Stimulated activated CD4-positive, alpha-beta T cell treated with anti-CD3 and anti-CD28 coated beads, Interleukin-15, amount 100 ng/mL, for 1 hour (primary cell): Measurements from ENCODE around the gene SBNO2.
A peak's percentile ranks its signal among the peaks of the same experiment; 100 is the strongest.
"Not testable (repeated sequence)": the region's sequence is repeated elsewhere in the genome, so short reads cannot be mapped to it uniquely, and the experiment has no call there.

Experiments
- DNase-seq, 2 donors: peaks; one replicate each; pipeline ENCODE4 v3.0.0-alpha.2; 2020; ENCODE audit warnings: low read depth in 1 of 2, low spot score in 1 of 2

SBNO2 gene

DNA sequence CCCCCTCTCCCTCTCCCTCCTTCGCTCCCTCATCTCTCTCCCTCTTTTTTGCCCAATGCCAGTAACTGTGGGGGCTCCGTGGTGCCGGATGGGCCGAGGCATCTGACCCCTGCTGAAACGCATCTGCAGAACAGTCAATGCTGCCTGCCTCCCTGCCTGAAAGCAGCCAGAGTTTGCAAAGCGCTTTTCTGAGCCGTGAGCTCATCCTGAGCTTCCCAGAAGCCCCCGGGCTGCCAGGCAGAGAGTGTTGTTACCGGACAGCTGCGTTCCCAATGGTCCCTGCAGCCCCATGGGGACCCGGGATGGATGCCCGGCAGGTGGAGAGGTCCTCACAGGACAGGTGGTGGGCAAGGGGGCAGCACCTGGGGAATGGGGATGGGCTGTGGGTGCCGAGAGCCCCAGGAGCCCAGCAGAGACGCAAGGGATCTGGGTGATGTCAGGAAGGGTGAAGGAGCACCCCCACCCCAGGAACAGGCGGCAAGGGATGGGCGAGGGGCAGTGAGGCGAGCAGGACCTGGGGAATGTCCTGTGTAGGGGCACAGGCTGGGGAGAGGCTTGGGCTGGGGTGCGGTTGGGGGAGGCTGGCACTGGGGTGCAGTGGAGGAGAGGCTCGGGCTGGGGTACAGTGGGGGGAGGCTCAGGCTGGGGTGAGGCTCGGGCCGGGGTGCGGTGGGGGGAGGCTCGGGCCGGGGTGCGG is 37.3 kb downstream of the SBNO2 start:
- no peak for DNase-seq

DNA sequence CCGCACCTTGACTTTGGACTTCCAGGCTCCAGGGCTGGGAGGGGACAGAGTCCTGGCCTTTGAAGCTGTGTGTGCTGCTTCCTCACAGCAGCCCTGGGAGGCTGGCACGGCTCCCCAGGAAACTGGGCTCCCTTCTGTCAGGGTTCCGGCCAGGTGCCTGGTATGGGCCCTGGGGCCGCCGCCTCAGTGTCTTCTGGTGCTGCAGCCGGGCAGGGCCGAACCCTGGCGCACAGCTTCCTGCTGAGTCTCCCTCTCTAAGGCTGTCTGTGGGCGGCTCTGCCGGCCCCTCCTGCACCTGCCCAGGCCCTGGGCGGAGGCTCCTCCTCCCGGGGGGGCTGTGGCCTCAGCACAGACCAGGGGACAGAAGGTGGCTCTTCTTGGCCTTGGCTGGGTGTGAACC is 37.9 kb downstream of the SBNO2 start:
- DNase-seq, result no peak

DNA sequence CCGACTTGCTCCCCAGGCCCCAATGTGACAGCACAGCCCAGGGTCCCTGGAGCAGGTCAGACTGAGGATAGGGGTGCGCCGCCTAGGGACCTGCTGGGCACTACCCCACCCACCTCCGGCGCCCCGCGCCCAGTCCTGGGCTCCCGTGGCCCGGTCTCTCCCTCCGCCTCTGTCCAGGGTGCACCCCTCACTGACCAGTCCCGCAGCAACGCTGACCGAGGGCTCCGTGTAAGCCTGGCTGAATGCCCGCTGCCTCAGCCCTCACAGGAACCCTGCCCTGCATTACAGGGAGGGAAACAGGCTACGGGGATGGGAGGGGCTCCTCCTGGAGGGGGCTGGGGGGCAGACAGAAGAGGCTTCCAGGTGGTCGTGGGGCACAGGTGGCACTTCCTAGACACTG is 38.6 kb downstream of the SBNO2 start:
- no peak for DNase-seq

DNA sequence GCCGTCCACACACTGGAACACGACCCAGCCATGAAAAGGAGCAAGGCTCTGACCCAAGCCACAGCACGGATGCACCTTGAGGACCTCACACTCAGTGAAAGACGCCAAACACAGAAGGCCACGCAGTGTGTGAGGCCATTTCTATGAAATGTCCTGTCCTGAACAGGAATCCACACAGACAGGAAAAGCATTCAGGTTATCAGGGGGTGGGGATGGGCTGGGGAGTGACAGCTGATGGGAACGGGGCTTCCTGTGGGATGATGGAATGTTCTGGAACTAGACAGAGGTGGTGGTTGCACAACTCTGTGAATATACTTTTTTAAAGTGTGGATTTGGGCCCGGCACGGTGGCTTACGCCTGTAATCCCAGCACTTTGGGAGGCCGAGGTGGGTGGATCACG is 39.6 kb downstream of the SBNO2 start:
- no peak for DNase-seq

DNA sequence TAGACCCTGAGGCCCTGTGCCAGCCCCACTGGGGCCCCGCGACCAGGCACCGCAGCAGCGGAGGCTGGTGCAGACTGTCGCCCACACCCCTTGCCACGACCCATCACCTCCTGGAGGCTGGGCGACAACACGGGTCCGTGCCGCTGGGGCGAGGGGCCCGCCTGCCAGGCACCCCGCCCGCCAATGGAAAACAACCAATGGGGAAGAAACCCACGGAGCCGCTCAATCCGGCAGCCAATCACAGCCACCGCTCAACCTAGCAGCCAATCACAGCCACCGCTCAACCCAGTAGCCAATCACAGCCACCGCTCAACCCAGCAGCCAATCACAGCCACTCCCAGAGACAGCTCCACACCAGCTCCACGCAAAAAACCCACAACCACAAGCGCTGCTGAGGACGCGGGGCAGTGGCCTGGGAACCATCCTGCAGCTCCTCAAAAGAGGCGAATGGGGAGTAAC is 40.6 kb downstream of the SBNO2 start:
- DNase-seq, result peak; percentile 56 to 61

DNA sequence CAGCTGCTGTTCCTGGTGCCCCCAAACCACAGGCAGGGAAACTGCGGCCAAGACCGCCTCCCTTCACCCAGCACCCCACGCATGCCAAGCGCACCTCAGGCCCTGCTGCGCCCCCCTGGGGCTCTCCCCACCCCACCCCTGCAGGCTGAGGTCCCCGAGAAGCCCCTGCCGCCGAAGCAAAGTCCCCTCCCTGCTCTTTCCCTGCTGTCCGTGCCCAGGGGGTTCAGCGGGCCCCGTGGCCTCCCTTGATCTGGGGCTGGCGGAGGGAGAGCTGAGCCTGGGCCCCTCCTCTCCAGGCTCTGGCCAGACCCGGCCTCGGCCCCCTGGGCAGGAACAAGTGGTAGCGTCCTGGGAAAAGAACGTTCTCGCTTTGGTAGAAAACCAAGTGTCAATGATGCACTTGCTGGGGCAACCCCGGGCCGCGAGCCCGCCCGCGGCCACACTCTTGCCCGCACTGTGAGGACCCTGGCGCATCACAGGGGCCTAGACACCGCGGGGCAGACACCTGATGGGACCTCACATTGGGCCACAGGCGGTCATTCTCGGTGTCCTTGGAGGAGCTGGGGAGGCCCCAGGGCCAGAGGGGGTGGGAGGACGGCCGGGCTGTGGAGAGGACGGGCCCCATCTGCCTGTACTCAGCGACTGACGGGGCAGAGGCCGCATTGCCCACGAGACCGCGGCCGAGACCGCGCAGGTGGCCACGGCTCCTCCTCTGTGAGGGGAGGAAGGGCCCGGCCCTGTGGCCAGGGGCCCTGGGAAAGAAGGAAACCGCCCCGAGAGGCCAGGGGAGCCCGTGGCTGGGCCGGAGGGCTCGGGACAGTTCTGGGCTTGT is 41.3 kb downstream of the SBNO2 start:
- peak in 1 of 2 donors; percentile 9 for DNase-seq

DNA sequence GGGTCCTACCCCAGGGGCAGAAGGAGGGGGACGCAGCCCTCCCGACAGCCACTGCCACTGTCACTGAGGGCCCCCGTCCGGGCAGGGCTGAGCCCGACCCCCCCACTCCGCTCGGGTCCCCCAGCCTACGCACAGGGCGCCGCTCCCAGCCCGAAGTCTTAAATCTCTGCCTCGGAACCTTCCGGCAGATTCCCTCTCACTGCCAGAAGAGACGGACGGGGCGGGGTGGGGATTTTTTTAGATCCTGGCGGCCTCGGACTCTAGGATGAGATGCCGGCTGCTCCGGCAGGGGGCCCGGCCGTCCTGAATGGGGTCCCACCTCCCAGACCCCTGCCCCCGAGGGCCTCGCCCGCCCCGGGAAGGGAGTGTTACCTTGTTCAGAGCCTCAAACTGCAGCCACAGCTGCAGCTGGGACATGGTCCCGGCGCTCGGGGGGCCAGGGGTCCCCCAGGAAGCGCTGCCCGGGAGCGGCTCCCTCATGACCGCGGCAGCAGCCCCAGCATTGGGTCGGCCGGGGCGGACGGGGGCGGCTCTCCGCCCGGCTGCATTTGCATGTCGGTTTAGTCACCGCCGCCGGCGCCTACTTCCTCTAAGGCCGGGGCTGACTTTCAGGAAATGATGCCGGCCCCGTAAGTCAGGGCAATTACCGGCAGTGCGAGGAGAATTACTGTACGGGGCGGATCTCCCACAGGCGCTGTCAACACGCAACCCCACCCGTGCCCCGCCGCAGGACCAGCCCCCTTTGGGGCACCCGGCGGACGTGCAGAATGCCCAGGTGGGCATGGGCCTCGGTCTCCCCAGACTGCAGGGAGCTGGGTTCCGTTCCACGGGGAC is 42.1 kb downstream of the SBNO2 start:
- DNase-seq, result peak; percentile 73 to 80

DNA sequence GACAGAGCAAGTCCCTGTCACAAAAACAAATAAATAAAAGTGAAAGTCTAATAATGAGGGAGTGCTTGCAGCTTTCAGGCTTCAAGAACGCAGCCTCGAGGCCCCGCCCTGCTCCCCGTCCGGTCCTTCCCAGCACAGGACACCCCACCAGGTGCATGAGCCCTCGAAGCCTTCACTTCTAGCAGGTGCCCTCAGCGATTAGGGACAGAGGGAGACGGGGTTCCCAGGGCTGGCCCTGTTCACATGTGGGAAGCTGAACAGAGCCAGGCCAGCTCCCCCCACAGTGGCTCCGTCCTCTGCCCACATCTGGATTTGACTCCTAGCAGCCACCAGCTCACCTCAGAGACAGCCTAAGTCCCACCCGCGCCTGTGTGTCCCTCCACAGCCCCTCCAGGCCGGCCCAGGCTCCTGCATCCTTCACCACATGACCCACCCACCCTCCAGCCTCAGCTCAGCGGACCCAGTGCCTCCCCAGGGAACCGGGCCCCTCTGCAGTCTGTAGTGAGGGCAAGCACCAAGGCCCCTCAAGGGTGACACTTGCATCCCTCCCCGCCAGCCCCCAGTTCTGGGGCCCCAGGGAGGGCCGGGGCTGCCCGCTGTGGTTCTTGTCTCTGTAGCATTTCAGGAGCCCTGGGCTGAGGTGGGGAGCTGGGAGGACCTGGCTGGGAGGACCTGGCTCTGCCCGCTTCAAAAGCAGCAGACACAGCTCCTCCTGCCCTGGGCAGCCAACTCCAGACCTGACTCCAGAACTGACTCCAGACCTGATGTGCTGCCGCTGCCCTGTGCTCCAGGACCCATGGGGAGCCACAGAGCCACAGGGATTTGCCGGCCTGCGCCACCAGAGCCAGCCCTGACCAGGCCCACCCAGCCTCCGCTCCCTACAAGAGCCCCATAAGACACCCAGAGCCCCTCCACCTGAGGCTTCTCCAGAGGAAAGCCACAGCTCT is 43.0 kb downstream of the SBNO2 start:
- peak in 1 of 2 donors; percentile 54 for DNase-seq

DNA sequence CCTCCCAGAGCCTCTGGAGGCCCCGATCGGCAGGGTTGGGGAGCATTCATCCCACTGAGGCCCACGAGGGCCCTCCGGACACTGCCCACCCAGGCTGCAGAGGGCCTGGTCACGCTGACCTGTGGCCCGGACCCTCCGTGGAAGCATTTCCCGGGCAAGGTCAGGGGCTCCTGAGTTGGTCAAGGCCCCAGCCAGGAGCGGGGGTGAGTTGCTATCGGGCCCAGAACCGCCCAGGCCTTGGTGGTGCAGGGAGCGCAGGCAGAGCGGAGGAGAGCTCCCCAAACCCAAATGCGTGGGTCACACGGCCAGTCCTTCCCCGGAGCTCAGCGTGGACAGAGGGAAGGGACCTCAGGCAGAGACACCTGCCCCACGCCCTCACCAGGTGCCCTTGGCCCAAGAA is 44.5 kb downstream of the SBNO2 start:
- DNase-seq, result no peak

DNA sequence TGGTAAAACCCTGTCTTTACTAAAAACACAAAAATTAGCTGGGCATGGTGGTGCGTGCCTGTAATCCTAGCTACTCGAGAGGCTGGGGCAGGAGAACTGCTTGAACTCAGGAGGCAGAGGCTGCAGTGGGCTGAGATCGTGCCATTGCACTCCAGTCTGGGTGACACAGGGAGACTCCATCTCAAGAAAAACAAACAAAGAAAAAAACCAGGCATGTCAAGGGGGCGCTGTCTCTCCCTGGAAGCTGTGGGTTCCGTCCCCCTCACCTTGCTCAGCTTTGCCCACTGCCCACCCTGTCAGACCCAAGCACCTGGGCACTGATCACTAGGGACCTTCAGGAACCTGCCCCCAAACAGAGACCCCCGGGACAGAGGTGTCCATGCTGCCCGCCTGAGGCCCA is 45.0 kb downstream of the SBNO2 start:
- DNase-seq, result not testable (repeated sequence)

DNA sequence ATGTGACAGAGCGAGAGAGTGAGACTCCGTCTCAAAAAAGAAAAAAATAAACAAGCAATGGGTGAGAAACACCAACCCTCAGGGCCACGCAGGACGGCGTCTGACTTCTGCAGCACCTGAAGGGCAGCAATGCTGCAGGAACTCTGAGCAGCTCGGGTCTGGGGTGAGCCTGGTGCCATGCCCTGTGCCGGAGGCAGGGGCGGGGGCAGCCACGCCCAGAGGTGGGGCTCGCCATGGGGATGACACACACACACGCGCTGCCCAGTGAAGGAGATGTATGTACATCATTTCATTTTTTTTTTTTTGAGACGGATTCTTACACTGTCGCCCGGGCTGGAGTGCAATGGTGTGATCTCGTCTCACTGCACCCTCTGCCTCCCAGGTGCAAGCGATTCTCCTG is 46.0 kb downstream of the SBNO2 start:
- DNase-seq, result no peak

DNA sequence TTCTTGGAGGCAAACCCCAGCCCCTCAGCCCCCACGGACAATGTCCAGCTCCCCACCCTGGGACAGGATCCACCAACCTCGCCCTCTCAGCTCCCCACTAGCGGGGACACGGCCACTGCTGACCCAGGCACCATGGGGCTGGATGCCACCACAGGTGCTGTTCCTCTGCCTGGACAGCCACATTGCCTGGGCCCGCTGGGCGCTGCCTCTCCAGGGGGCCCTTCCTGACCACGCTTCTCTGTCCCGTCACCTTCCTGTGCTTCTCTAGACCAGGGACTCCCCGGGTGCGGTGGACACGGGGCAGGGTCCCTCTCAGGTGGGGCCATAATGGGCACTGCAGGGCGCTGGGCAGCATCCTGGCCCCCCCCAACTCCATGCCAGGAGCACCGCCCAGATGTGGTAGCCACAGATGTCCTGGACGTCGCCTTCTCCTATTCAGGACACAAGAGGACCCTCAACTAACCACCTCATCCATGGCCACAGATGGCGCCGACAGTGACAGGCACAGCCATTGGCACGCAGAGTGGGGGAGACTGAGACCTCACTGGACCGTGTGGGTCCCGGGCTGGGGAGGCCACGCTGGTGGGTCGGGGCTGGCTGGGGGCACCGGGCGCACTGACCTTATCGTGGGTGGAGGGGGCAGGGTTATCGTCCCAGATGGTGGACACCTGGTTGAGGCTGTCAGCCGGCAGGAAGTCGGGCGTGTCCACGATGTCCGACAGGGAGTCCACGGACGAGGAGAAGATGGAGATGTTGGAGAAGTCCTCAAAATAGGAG is 46.9 kb downstream of the SBNO2 start:
- DNase-seq, result no peak

DNA sequence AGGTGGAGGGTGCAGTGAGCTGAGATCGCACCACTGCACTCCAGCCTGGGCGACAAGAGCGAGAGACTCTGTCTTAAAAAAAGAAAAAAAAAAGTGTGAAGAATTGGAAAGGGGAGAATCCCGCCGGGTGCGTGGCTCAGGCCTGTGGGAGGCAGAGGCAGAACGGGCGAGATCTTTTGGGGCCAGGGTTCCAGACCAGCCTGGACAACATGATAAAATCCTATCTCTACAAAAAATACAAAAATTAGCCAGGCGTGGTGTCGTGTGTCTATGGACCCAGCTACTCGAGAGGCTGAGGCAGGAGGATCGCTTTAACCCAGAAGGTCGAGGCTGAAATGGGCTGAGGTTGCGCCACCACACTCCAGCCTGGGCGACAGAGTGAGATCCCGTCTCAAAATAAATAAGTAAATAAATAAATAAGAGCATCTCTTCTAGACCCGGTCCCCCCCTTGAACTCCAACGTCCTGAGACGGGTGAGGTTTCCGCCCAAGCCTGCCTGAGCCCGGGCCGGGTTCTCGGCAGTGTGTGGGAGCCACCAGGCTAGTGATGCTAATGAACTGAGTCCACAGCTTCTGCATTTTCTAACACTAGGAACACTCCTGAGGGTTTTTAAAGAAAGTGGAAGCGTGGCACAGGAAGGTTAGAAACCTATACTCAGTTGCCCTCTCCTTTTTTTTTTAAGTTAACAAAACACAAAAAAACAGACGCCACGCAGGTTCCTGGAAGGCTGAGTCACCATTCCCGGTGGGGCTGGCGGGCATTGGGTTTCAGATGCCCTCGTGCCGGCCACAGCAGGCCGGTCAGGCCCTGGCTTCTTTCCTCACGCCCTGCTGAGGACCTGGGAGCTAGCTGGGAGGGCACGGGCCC is 48.2 kb downstream of the SBNO2 start:
- DNase-seq, result no peak

DNA sequence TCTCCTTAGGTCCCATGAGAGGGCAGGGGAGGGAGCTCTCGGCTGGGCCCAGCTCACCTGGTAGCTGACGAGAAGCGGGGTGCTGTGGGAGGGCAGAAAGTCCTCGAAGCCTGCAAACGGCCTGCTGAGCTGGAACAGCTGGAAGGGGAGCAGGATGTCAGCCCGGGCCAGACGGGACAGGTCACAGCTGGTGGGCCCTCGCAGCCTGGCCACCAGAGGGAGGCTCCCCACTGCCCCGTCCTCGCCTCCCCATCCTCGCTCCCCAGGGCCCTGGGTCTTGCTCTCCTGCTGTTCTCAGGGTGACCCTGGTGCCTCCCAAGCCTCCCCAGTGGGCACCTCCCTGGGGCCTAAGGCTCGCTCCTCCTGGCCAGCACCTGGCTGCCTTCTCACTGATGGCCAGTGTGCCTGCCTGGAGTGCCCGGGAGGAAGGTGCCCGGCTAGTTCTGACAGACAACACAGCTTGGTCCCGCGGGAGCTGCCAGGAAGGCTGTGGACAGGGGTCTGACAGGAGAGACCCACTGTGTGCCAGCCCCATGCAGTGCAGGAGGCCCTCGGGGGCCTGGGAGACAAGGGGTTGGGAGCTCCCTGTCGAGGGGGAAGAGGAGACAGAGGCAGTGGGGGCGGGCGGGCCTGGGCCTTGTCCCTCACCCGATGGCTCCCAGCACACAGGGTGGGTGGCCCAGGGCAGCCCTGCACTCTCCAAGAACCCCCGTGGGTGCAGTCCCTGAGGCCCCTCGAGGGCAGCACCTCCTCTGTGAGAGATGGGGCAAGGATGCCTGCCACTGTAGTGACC is 50.0 kb downstream of the SBNO2 start:
- DNase-seq, result no peak

DNA sequence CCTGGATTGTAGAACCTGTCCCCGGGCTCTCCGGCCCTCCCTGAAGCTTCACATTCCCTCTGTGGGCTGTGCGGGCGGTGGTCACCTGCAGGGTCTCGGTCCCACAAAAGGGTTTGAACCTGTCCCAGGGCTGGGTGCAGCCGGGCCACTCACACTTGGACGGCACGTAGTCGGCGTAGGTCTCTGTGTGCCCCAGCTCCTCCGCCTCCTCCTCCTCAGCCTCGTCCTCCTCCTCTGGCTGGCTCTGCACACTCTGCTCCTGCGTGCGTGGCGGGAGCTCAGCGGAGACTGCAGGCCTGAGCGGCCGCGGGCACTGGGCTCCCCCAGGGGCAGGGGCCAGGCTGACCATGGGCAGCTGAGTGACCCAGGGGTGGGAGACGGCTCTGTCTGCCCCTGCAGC is 50.7 kb downstream of the SBNO2 start:
- DNase-seq, result no peak

DNA sequence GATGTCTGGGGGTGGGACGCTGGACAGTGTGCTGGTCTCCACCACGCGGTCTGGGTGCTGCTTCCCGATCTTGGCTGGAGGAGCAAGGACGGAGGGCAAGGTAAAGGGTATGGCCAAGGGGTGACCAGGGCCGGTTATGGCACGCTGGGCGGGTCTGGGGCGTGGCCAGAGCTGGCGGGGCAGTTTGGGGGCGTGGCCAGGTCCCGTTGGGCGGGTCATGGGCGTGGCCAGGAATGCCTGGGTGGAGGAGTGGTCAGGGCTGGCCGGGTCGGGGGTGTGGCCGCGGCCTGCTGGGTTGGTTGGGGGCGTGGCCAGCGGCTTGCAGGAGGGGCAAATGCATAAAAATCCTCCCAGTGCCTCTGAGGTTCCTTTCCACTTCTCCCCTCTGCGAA is 51.1 kb downstream of the SBNO2 start:
- DNase-seq, result no peak

DNA sequence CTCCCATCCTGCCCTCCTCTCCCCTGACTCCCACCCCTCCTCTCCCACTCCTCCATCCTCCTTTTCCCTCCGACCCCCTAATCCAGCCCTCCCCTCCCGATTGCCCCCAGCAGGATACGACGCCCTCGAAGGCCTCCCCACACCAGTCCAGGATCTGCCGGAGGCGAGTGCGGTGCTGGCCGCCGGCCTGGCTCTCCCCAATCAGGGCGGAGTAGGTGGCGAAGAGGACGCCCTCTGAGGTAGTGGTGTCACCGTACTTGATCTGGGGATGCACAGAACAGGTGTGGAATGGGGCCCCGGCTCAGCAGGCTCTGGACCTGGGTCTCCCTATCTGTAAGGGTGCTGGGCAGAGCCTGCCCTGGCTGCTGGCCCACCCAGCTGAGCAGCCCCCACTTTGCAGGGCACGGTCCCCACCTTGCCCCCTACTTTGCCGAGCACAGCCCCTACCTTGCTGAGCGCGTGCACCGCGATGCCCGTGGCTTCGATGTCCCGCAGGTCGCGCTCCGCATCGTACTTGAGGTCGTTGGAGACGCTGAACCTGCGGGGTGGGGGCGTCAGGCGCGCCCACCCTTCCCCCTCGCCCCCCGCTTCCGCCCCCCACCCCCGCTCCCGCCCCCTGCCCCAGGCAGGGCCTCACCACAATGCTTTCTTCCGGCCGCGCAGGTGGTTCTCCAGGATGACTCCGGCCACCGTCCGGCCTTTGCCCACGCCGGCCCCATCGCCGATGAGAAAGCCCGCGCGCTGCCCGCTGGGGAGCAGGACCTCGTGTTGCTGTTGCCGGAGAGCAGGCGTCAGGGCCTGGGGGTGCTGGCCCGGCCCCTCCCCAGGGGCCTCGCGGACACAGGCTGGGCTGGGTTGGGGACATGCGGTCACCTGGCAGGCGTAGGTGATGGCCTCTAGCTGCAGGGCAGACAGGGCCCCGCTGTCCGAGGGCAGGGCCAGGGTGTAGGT is 51.8 kb downstream of the SBNO2 start:
- no peak for DNase-seq
